HG03342 (cell line): Measurements from ENCODE around the gene CDKL5.

ENCODE experiments used
- ATAC-seq: cut with Tn5 transposase; IDR thresholded peaks from one replicate; pipeline ENCODE4 v1.9.1; 2021; ENCODE audit warnings: mild to moderate bottlenecking, moderate library complexity; ENCODE audit not compliant: unreplicated experiment

Gene CDKL5

GRCh38 chrX:18643243-18643642, 217.8 kb downstream of the CDKL5 start:
- ATAC-seq: no peak

DNA sequence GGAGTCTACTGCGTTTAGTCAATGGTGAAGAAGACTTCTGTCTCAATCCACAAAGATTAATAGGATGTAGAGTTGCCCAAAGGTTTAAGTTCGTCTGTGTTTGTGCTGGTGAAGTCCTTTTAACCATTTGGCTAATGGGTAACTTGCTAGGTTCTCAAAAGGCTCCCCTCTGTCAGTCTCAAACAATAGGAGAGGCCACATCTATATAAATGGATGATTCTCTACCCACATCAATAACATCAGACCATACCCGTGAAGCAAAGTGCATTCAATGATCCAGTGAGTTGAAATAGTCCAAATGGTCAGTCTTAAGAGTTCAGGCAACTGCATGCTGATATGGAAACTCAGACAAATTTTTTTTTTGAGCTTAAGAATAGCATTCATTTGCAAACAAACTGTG, 218.4 kb downstream of the CDKL5 start:
- ATAC-seq: no peak

GRCh38 chrX:18647621-18648020, 222.2 kb downstream of the CDKL5 start:
- no peak for ATAC-seq

DNA sequence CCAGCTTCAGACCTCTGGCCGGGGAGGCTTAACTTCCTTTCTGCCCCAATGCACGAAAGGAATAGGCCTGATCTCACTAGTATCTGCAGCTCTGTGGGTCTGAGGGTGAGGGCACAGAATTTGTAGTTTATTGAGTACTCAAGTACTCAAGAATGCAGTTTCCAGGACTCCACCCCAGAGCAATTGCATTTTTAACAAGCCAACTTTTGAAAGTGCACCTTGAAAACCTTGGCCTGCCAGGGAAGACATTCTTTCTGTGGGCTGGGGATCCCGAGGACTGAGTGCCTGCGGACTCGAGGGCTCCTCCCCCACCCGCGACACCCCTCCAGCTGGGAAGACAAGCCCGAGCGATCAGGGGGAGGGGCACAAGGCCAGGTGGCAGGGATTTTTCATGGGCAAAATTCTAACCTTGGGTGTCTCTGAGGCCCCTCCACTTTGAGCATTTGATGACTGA, 224.1 kb downstream of the CDKL5 start:
- no peak for ATAC-seq

GRCh38 chrX:18650662-18651061, 225.3 kb downstream of the CDKL5 start:
- ATAC-seq: no peak

GRCh38 chrX:18652636-18653035, 227.2 kb downstream of the CDKL5 start:
- ATAC-seq: no peak

- ATAC-seq: no peak
Observed at GRCh38 chrX:18654875-18655836, 229.7 kb downstream of the CDKL5 start.

- ATAC-seq: no peak
Observed at GRCh38 chrX:18661273-18661672, 235.9 kb downstream of the CDKL5 start.

DNA sequence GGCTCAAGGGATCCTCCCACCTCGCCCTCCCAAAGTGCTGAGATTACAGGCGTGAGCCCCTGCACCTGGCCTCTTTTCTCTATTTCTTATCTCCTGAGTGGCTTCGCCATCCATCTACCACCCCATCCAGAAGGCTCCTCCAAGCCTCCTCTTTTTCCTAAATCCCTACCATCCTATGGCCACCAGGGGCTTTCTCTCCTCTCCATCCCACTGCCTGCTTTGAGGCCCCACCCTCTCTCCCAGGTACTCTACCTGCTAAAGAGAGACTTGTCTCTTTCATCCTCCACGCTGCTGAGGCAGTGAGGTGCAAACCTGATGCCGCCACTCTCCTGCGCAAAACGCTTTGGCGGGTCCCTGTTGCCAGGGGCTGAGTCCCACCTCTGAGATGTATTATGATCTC, 239.5 kb downstream of the CDKL5 start:
- no peak for ATAC-seq

DNA sequence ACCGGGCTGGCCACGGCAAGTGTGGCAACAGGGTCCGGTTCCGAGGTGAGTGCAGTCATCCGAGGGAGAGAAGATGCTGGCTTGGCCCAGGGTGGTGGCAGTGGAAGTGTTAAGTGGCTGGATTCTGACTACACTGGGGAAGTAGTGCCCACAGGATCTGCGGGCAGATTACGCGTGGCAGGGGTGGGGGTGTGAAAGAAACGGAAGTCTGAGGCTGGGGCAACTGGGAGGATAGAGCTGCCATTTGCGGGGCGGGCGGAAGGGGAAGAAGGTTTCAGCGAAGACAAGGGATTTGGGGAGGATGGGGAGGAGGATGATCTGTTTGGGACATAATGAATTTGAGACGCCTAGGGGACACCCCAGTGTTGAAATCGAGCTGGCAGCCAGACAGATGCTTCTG, 241.2 kb downstream of the CDKL5 start:
- no peak for ATAC-seq

DNA sequence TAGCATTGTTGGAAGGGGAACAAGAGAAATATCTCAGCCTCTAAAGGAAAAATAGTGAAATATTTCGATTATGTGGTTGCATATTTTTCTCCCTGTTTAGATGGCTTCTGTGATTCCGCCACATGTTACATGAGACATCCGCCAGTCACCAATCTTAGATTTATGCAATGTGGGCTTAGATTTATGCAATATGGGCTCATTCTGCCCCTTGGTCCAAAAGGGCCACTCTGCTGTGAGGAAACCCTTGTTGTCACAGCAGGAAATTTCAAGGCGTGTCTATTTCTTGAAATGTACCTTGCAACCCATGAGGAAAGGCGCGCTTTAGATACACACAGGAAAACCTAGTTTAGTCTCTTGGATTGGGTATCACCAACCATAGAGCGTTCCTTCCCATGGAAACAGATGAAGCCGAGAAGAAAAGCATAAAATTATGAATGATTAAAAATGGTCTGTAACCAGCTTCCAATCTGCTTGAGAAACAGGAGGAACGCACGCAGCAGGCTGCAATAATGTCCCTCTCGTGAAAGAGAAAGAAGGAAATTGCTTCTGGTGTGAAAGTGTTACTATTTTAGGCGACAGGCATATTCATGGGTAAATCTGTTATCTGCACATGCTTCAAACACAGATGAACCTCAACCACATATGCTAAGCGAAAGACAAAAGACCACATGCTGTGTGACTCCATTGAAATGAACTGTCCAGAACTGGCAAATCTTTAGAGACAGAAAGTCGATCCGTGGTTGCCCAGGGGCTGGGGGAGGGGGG, 242.8 kb downstream of the CDKL5 start:
- no peak for ATAC-seq

DNA sequence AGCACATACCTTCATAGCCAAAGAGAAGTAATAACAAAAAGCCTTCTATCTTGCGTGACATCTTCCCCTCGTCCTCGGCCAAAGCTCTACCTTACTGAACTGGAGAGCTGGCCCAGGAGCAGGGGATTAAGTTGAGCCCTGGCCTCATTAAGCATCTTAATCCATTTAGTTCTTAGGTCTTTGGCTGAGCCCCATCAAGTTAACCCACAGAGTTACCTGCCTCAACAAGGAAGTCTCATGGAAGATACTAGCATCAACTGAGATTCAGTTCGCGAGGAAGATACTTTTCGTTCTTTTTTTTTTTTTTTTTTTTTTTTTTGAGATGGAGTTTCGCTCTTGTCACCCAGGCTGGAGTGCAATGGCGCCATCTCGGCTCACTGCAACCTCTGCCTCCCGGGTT, 246.6 kb downstream of the CDKL5 start, which contains the start of gene RS1:
Gene RS1 (minus strand): TSS at position 101 of the 400 bp plus-strand sequence. CDS start 40 bp downstream, at position 61.
- ATAC-seq: no peak

DNA sequence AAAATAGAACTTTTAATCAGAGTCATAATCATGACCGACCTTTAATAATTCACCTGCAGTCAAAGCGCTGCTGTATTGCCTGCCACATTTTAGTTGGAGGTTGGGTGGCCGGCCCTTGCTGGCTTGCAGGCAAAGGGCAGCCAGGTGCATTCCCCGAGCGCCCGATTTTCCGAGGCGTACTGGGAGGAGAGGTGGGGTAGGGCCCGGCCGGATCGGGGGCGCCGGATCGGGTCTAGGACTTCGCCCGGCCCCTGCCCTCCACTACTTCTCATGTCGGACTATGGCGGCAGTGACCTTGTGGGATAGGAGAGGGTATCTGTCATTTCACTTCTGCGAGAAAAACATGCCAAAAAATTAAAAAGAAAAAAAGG, 249.0 kb downstream of the CDKL5 start:
- ATAC-seq: peak; percentile 27

- ATAC-seq: peak; percentile 82
Observed at GRCh38 chrX:18674788-18675735, 249.7 kb downstream of the CDKL5 start.

DNA sequence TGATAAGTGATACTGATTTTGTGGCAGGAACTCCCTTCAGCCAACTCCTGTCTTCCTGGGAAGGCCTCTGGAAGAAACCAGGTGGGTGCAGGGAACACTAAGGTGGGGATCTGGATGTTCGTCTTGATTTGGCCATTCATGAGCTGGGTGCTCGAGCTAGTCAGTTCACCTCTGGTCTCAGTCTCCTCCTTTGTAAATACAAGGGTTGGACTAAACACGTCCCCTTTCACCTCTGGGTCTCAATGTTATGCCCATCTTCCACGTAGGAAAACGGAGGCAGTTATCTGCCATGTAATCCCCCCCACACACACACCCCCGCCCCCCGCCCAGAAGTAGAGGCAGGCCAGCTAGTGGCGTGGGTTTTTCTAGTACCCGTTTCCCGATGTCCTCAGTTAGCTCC, 250.6 kb downstream of the CDKL5 start:
- ATAC-seq: no peak

GRCh38 chrX:18676470-18676869, 251.1 kb downstream of the CDKL5 start:
- ATAC-seq: no peak

DNA sequence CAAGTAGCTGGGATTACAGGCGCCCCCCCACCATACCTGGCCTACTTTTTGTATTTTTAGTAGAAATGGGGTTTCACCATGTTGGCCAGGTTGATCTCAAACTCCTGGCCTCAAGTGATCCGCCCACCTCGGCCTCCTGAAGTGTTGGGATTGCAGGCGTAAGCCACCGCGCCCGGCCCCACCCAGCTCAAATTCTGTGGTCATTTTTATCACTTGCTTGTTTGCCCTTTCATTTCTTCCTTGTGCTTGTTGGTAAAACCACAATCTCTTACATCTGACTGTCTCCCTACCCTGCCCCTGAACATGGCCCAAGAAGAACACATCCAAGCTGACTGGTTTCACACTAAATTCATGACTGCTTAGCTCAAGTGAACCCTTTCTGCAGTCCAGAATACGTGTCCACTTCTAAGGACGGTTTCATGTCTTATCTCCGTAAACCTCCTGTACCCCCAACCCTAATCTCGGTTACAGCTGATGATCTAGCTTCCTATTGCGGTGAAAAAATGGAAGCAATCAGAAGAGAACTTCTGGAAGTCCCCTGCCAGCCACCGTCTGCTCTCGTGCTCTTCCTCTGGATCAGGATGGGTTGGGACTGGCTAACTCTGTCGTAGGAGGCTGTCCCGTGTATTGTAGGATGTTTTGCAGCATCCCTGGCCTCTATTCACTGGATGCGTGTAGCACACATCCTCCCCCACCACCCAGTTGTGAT, 251.9 kb downstream of the CDKL5 start:
- ATAC-seq: no peak

DNA sequence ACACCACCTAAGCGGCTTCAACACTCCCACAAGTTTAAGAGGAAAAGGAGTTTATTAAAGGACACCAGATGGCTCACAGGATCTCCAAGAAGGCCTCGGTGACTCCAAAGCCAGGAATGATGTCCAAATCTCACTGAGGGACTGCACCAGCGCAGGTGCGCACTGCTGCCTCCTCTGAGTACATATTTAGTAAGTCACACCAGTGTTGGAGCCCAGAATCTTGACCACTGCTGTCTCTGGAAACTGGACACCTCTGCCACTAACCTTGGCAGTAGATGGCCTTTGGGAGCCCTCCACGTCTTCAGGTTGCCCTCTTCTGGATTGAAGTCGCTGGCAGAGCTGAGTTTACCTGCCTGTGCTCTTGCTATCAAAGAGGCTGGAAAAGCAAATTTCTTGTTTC, 256.6 kb downstream of the CDKL5 start:
- ATAC-seq: no peak

- ATAC-seq: no peak
Observed at GRCh38 chrX:18682979-18683387, 257.6 kb downstream of the CDKL5 start.

GRCh38 chrX:18687856-18688495, 262.6 kb downstream of the CDKL5 start:
- no peak for ATAC-seq
